Karpas-422 (cell line): Measurements from ENCODE around the gene KRT20. TPM values are rescaled to one million over a fixed set of nuclear protein-coding genes. Genes with fewer than 3 reads are reported as not detected.

ENCODE experiments used
- DNase-seq: peaks from one replicate; pipeline ENCODE4 v3.0.0-alpha.2; 2015
- H2AFZ ChIP-seq: fragments of 200-600 bp; sonication (generic); 2 replicates; pipeline ENCODE4 v1.6.1; 2014; ENCODE audit warnings: antibody characterized with exemption, low read length, mixed read lengths
- H3K27ac ChIP-seq: fragments of 200-600 bp; sonication (generic); 2 replicates; pipeline ENCODE4 v1.5.1; 2014; ENCODE audit warnings: mild to moderate bottlenecking, low read length, moderate library complexity
- H3K27me3 ChIP-seq: fragments of 200-600 bp; sonication (generic); 2 replicates; pipeline ENCODE4 v1.6.1; 2014; ENCODE audit warnings: low read length, mixed read lengths
- H3K36me3 ChIP-seq: fragments of 200-600 bp; sonication (generic); 2 replicates; pipeline ENCODE4 v1.6.1; 2014; ENCODE audit warnings: low read length, mixed read lengths; ENCODE audit not compliant: insufficient read depth
- H3K4me1 ChIP-seq: fragments of 200-600 bp; sonication (generic); 2 replicates; pipeline ENCODE4 v1.6.1; 2014; ENCODE audit warnings: mild to moderate bottlenecking, low read length, mixed read lengths
- H3K4me2 ChIP-seq: fragments of 200-600 bp; sonication (generic); 2 replicates; pipeline ENCODE4 v1.6.1; 2014; ENCODE audit warnings: low read length, low read depth, mild to moderate bottlenecking; ENCODE audit not compliant: poor library complexity, severe bottlenecking
- H3K4me3 ChIP-seq: fragments of 200-600 bp; sonication (generic); 2 replicates; pipeline ENCODE4 v1.5.1; 2014; ENCODE audit warnings: mild to moderate bottlenecking, antibody characterized with exemption, low read length, mixed read lengths
- H3K79me2 ChIP-seq: fragments of 200-600 bp; sonication (generic); 2 replicates; pipeline ENCODE4 v1.6.1; 2014; ENCODE audit warnings: mild to moderate bottlenecking, low read length, mixed read lengths
- H3K9ac ChIP-seq: fragments of 200-600 bp; sonication (generic); 2 replicates; pipeline ENCODE4 v1.6.0; 2014; ENCODE audit warnings: low read length
- H3K9me2 ChIP-seq: fragments of 200-600 bp; sonication (generic), shearing (Covaris generic); replicated peaks from 2 replicates; pipeline ENCODE4 v1.6.0; 2014; ENCODE audit warnings: mild to moderate bottlenecking, low read length, moderate library complexity; ENCODE audit not compliant: insufficient read depth
- H3K9me3 ChIP-seq: fragments of 300-700, 200-600 bp; sonication (generic); 2 replicates; pipeline ENCODE4 v1.6.1; 2014; ENCODE audit warnings: low read length, mixed read lengths
- H4K20me1 ChIP-seq: fragments of 200-600 bp; sonication (generic); 2 replicates; pipeline ENCODE4 v1.6.1; 2014; ENCODE audit warnings: mild to moderate bottlenecking, antibody characterized with exemption, low read length, low read depth; ENCODE audit not compliant: insufficient read depth
- total RNA-seq: library from RNA; depleted of rRNA; stranded (reverse); fragments of >200 nt; shearing (Covaris generic); gene quantifications from 2 replicates; pipeline ENCODE4 v1.2.3, GENCODE V29; 2014; ENCODE audit warnings: low replicate concordance

The KRT20 gene
- total RNA-seq, 1 experiment from 2014 or later: not detected

DNA sequence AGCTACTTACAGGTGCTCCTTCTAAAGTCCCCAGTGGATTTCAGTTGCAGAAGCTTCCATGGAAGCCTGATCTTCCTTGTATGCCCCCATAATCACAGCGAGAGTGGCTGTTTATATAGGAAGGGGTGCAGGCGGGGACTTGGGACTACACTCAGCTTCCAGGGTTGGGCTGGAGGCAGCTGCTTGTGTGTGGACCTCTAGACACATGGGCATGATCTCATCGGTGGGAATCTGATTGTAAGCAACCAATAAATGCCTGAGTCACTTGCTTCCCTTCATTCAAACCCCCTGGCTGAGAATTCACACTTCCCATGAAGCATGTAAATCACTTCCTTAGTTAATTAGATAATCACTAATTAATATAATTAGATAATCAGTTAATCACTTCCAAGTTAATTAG, 1.0 kb upstream of the KRT20 start:
- Histone ChIP-seq H3K4me1 (no peaks in the 10 kb centered on the region), H2AFZ (no peak overlapping the region), H3K9me3 (no peaks in the 10 kb centered on the region), H3K4me2 (no peak overlapping the region), H3K4me3 (no peak overlapping the region), H3K9ac (no peak overlapping the region), H4K20me1 (no peaks in the 10 kb centered on the region), H3K27me3 (no peaks in the 10 kb centered on the region), H3K36me3 (no peaks in the 10 kb centered on the region), H3K79me2 (no peaks in the 10 kb centered on the region), H3K9me2 (no peaks in the 10 kb centered on the region), H3K27ac (no peak overlapping the region)
- DNase-seq: no peak

DNA sequence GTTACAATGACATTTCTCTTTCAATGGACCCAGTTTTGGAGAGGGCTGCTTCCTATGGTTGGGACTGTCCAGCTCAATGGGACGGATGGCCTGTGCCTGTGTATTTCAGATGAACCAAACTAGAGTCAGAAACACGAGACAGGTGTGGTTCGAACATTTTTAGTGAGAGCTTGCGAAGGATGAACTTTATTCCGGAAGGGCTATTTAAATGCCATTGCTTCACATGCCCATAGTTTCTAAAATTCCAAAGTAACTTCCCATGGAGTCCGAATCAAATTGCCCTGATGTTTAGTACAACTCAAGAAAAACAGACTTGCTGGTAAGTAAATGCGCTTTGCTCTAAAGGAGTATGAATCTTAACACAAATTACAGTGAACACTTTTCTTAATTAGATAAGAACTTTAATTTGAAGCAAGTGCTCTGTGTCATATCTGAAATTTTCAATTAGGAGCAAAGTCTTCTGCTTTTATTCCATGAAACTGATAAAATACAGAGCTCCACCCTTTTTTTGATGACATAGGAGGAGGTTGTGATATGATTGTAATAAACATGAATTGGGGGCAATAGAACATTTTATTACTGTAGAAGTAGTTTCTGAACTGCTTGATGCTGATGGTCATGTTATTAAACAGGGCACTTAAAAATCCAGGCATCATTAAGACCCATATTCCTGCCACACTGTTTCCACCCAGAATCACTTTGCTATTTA, 1.3 kb downstream of the KRT20 start:
- Histone ChIP-seq H3K4me1 (no peaks in the 10 kb centered on the region), H3K79me2 (no peaks in the 10 kb centered on the region), H3K9me2 (no peaks in the 10 kb centered on the region), H3K9ac (no peak overlapping the region), H3K4me3 (no peak overlapping the region), H3K36me3 (no peaks in the 10 kb centered on the region), H3K27ac (no peak overlapping the region), H4K20me1 (no peaks in the 10 kb centered on the region), H3K27me3 (no peaks in the 10 kb centered on the region), H3K9me3 (no peaks in the 10 kb centered on the region), H2AFZ (no peak overlapping the region), H3K4me2 (no peak overlapping the region)
- DNase-seq: no peak

DNA sequence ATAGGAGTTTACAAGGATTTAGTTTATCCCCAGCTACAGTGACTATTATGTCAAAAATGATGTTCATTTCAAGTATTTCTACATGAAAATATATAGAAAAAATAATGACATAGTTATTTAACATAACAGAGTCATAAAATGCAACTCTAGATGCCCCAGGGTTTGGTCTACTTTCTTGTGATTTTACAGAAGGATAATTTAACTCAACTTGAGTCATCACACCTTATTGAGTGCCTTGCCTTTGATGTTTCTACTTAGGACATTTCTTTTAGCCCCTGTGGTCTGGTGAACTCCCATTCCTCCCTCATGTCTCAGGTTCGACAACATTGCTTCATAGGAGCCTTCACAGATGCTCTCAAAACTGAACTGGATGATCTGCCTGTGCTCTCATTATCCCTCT, 2.0 kb downstream of the KRT20 start:
- Histone ChIP-seq H3K79me2 (no peaks in the 10 kb centered on the region), H3K27ac (no peak overlapping the region), H3K9me2 (no peaks in the 10 kb centered on the region), H3K9me3 (no peaks in the 10 kb centered on the region), H3K4me3 (no peak overlapping the region), H3K4me1 (no peaks in the 10 kb centered on the region), H3K27me3 (no peaks in the 10 kb centered on the region), H3K36me3 (no peaks in the 10 kb centered on the region), H2AFZ (no peak overlapping the region), H3K9ac (no peak overlapping the region), H3K4me2 (no peak overlapping the region), H4K20me1 (no peaks in the 10 kb centered on the region)
- no peak for DNase-seq

- H3K4me1 ChIP-seq: no peaks in the 10 kb centered on the region
- H3K4me2 ChIP-seq: no peak overlapping the region
- no peaks in the 10 kb centered on the region for H4K20me1 ChIP-seq
- DNase-seq: no peak
- H3K4me3 ChIP-seq: no peak overlapping the region
- H2AFZ ChIP-seq: no peak overlapping the region
- H3K9ac ChIP-seq: no peak overlapping the region
- no peaks in the 10 kb centered on the region for H3K9me3 ChIP-seq
- H3K36me3 ChIP-seq: no peaks in the 10 kb centered on the region
- no peak overlapping the region for H3K27ac ChIP-seq
- H3K27me3 ChIP-seq: no peaks in the 10 kb centered on the region
- H3K9me2 ChIP-seq: no peaks in the 10 kb centered on the region
- no peaks in the 10 kb centered on the region for H3K79me2 ChIP-seq
Observed at GRCh38 chr17:40879026-40879425, 6.0 kb downstream of the KRT20 start.

DNA sequence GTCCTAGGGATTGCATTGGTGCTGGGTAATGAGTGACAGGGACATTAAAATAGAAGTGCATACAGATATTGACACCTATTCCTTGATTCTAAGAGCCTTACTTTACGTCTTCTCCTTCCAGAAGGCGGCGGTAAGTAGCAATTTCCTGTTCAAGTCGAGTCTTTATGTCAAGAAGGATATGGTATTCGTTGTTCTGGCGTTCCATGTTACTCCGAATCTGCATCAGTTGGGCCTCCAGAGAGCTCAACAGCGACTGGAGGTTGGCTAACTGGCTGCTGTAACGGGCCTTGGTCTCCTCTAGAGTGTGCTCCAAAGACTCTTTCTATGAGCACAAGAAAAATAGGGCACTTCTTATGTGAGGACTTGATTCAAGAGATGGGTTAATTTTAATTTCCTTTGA, 7.0 kb downstream of the KRT20 start:
- no peaks in the 10 kb centered on the region for H3K9me2 ChIP-seq
- no peak overlapping the region for H3K9ac ChIP-seq
- H3K27me3 ChIP-seq: no peaks in the 10 kb centered on the region
- H3K4me3 ChIP-seq: no peak overlapping the region
- H3K4me2 ChIP-seq: no peak overlapping the region
- DNase-seq: no peak
- no peak overlapping the region for H2AFZ ChIP-seq
- H3K27ac ChIP-seq: no peak overlapping the region
- H3K9me3 ChIP-seq: no peaks in the 10 kb centered on the region
- no peaks in the 10 kb centered on the region for H3K4me1 ChIP-seq
- no peaks in the 10 kb centered on the region for H4K20me1 ChIP-seq
- H3K79me2 ChIP-seq: no peaks in the 10 kb centered on the region
- no peaks in the 10 kb centered on the region for H3K36me3 ChIP-seq

GRCh38 chr17:40873801-40874200, 11.2 kb downstream of the KRT20 start:
- H3K27me3 ChIP-seq: no peaks in the 10 kb centered on the region
- no peak overlapping the region for H3K9ac ChIP-seq
- no peak overlapping the region for H2AFZ ChIP-seq
- H4K20me1 ChIP-seq: no peaks in the 10 kb centered on the region
- H3K36me3 ChIP-seq: no peaks in the 10 kb centered on the region
- H3K27ac ChIP-seq: no peak overlapping the region
- no peaks in the 10 kb centered on the region for H3K79me2 ChIP-seq
- H3K4me3 ChIP-seq: no peak overlapping the region
- no peaks in the 10 kb centered on the region for H3K9me3 ChIP-seq
- DNase-seq: no peak
- no peaks in the 10 kb centered on the region for H3K4me1 ChIP-seq
- no peak overlapping the region for H3K4me2 ChIP-seq
- no peaks in the 10 kb centered on the region for H3K9me2 ChIP-seq

GRCh38 chr17:40873255-40873654, 11.8 kb downstream of the KRT20 start:
- Histone ChIP-seq H3K27me3 (no peaks in the 10 kb centered on the region), H3K79me2 (no peaks in the 10 kb centered on the region), H3K9me2 (no peaks in the 10 kb centered on the region), H3K4me1 (no peaks in the 10 kb centered on the region), H3K27ac (no peak overlapping the region), H3K4me3 (no peak overlapping the region), H3K9me3 (no peaks in the 10 kb centered on the region), H3K9ac (no peak overlapping the region), H3K4me2 (no peak overlapping the region), H2AFZ (no peak overlapping the region), H3K36me3 (no peaks in the 10 kb centered on the region), H4K20me1 (no peaks in the 10 kb centered on the region)
- no peak for DNase-seq

DNA sequence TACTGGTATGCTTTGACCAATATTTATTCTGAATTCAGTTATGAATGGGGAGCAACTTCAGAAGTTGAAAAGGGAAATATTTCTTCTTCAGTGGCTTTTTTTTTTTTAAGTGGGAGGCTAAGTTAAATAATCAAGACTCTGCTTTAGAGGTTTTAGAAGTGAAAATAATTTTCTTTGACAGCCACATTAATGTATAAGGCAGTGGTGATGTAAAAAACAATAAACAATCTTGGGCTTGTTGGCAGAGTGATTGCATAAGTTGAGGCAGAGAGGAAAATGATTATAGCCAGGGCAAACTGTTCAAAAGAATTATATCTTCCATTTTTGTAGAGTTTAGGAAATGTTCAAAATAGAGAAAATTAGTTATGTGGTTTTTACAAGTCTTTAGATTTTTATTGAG, 12.6 kb downstream of the KRT20 start:
- H3K4me3 ChIP-seq: no peak overlapping the region
- no peak overlapping the region for H2AFZ ChIP-seq
- H4K20me1 ChIP-seq: no peaks in the 10 kb centered on the region
- no peaks in the 10 kb centered on the region for H3K36me3 ChIP-seq
- H3K27ac ChIP-seq: no peak overlapping the region
- no peaks in the 10 kb centered on the region for H3K79me2 ChIP-seq
- no peaks in the 10 kb centered on the region for H3K9me2 ChIP-seq
- H3K9me3 ChIP-seq: no peaks in the 10 kb centered on the region
- H3K27me3 ChIP-seq: no peaks in the 10 kb centered on the region
- H3K4me2 ChIP-seq: no peak overlapping the region
- no peak for DNase-seq
- no peaks in the 10 kb centered on the region for H3K4me1 ChIP-seq
- no peak overlapping the region for H3K9ac ChIP-seq
